Left hindlimb (tissue), 1 donor: ENCODE data around the gene MMP20.

Experiments used
- DNase-seq: peaks from one replicate; pipeline ENCODE4 v3.0.0-alpha.2; 2018

Gene MMP20

GRCh38 chr11:102590276-102591049, 34.7 kb downstream of the MMP20 start:
- no peak for DNase-seq

DNA sequence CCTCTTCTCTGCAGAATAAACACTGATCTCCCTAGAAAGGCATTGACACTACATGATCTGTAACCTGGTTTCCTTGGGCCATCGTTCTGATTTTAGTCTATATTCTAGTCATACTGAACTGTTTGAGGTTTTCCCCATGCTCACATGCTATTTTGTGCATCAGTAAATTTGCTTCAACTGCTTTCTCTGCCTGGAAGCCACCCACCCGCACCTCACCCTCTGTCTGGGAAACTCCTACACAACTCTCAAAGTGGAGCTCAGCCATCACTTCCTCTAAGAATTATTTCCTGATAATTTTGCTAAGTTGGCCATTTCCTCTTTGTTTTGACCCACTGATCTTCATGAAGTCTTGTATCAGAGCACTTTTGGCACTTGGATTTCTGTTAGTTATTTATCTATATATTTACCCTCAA, 36.1 kb downstream of the MMP20 start:
- no peak for DNase-seq

DNA sequence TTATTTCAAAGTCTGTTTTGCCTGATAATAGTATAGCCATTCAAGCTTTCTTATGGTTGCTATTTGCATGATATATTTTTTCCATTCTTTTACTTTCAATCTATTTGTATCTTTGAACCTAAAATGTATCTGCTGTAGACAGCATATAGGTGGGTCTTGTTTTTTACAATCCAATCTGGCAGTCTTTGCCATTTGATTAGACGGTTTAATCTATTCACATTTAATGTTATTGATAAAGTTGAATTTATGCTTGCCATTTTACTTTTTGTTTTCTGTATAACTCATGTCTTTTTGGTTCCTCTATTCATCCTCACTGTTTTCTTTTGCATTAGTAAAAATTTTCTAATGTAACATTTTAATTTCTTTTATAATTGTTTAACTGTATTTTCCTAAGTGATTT, 37.4 kb downstream of the MMP20 start:
- DNase-seq, result no peak

- DNase-seq, result no peak
Measured at GRCh38 chr11:102583141-102583873, 41.8 kb downstream of the MMP20 start.

- no peak for DNase-seq
Measured at GRCh38 chr11:102582140-102582539, 43.0 kb downstream of the MMP20 start.

GRCh38 chr11:102581066-102581465, 44.1 kb downstream of the MMP20 start:
- DNase-seq, result no peak

- no peak for DNase-seq
Measured at GRCh38 chr11:102580185-102580951, 44.8 kb downstream of the MMP20 start.

DNA sequence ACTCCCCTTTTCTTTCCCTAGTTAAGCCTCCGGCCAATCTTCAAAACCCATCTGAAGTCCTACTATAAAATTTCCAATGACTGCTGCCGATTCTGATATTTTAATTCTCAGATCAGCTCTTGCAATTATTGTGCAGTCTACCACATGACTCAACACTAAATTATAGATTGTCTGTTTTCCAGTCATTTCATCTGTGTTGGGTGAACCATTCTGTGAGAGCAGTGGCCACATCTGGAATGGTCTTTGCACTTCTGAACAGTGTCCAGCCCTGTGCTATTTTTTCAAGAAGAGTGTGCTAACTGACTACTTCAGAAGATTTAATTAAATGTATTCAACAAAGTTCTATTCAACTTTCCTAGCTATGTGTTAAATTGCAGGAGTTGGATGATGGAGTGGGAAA, 47.4 kb downstream of the MMP20 start:
- no peak for DNase-seq

GRCh38 chr11:102577182-102577581, 48.0 kb downstream of the MMP20 start:
- DNase-seq, result no peak

DNA sequence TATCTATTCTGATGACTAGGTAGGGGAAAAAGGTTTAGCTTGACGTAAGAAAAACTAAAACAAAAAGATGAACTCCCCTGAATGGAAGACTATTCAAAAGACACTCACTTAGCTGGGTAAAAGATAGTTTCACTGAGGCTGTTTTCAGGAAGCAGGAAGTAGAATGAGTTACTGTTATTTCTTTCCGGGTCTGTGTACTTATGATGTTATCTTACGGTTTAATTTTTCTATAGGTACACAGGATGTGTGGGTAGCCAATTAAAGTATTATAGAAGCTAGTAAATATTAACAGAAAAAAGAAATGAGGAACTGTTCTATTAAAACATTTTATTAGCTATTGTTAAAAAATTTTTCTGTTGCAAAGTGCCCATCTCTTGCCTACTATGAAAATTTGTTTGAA, 48.8 kb downstream of the MMP20 start:
- no peak for DNase-seq

GRCh38 chr11:102575012-102575411, 50.1 kb downstream of the MMP20 start:
- no peak for DNase-seq

DNA sequence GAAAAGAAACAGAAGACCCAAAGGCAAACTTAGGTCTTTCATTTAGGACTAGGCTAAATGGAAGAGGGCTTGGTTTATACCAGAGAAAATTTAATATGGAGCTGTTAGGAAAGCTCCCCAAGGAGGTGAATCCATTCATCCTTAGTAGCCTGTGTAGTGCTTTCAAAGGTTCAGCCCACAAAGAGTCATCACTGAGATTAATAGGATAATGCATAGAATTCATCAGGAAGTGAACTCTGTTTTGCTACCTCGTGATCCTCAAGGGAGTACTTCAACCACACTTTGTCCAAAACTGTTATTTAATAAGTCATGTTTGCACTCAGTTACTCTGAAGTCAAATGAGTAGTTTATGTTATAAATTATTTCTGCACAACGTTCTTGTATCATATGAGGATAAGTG, 51.3 kb downstream of the MMP20 start:
- DNase-seq, result no peak

- no peak for DNase-seq
Measured at GRCh38 chr11:102572554-102573220, 52.4 kb downstream of the MMP20 start.

- no peak for DNase-seq
Measured at GRCh38 chr11:102568851-102569250, 56.3 kb downstream of the MMP20 start.

DNA sequence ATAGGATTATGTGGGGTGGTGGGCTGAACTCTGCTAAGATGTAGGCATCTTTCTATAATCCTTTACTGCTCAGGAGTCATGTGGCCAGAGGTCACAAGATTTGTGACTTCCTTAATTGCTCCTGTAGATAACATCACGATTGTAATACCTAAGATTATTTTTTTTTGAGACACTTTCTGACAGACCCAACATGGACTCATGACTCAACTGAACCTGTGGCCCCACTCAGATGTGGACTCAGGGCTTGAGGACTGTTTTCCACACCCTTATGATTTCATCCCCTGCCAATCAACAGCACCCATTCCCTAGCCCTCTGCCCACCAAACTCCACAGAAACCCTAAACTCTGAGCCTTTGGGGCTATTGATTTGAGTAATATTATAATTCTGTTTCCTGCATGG, 59.0 kb downstream of the MMP20 start:
- no peak for DNase-seq

DNA sequence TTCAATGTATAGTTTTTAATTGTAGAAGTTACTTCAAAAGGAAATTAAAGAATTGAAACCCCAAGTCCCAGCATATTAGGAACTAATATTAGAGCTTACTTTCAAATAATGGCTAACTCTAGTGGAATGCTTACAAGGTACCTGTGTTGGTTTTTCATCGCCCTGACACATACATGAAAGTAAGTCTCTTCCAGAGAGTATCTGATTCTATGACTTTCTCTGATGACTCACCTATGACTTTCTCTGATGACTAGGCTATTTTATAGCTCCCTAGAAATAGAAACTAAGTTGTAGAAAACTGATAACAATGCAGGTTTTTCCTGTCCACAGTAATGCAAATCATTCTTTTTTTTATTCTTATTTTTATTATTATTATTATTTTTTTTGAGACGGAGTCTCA, 61.0 kb downstream of the MMP20 start:
- no peak for DNase-seq

GRCh38 chr11:102561636-102562035, 63.5 kb downstream of the MMP20 start:
- no peak for DNase-seq

DNA sequence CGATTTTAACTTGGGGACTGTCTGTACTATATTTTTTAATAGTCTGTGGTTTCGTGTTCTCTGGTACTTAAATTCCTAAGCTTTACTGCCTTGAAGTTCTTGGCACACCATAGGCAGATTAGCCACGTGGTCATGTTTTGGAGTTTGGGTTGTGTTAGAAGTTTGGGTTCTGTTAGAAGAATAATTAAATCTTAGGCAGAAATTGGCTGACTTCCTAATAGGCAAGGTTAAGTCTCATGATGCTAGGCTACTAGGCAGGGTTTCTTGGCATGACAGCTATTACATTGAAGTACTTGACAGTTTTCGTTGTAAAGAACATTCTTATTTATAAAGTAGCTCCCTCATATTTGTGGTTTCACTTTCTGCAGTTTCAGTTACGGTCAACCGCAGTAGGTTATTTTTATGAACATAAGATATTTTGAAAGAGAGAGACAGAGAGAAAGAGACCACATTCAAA, 64.5 kb downstream of the MMP20 start:
- DNase-seq, result no peak

DNA sequence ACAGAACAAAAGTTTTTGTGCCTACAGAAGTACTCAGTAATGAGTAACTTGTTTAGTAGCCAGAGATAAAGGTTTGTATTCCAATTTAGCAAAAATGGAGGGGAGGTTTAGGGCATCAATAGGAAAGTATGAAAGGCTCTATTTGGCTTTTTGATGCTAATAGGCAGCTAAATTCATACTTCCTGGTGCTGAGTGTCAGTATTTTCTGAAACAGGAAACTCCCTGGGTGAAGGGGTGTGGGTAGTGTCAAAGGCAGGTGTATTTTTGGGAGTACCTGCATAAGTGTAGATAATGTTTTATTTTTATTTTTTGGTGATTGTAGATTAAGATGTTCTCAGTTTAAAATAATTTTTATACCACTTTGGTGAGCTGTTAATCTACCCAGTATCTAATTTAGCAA, 65.3 kb downstream of the MMP20 start:
- DNase-seq, result no peak

GRCh38 chr11:102555091-102555490, 70.0 kb downstream of the MMP20 start:
- no peak for DNase-seq

DNA sequence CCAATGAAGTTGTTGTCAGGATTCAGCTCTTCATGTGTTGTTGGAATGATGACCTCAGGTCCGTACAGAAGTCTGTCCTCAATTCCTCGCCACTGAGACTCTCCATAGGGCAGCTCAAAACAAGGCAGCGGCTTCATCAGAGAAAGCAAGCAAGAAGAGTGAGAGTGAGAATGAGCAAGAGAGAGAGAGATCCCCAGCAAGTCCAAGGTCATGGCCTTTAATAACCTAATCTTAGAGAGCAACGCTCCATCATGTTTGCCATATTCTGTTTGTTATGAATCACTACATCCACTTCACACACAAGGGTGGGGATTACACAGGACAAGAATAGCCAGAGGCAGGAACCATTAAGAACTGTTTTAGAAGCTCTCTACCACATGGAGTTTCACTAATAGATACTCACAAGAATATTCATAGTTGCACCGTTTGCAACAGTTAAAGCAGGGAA, 71.3 kb downstream of the MMP20 start:
- no peak for DNase-seq

DNA sequence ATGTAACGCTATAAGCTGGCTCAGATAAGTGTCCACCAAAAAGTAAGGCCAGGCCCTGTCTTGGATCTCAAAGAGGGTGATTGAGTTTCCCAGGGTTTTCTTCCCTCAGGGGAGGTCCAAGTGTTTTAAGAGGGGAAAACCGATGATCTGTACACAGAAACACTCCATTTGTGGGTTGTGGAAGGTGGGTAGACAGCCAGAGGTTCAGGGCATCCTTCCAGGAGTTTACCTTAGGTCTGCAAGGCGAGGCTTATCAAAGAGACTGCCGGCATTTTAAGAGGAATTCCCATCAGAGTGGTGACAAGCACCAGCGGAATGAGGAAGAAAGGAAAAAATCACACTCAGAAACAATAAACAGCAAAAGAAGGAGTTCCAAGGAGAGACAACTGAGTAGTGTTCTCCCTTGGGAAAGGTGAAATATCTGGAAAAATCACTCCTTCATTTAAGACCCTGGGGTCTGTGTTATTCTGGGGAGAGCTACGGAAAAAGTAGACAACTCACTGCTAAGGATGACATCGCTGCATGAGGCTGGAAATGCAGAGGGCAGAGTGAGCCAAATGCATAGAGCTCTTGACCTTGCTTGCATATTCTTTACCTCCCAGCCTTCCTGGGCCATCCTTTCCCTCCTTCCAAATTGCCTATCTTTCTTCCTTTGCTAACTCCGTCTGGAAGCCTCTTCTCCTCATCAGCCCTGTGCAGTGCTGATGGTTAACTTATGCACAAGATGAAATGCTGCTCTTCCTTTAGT, 72.5 kb downstream of the MMP20 start:
- no peak for DNase-seq
